Endometrial microvascular endothelial cells (primary cell): Measurements from ENCODE around the gene EID3. TPM values are rescaled to one million over a fixed set of nuclear protein-coding genes. Genes with fewer than 3 reads are reported as not detected.
"Not testable (repeated sequence)": the region's sequence is repeated elsewhere in the genome, so short reads cannot be mapped to it uniquely, and the experiment has no call there.

Experiments
- in situ Hi-C: cut with HindIII; loops from 2 replicates; pipeline ENCODE4 v1.10.0; 2017; ENCODE audit warnings: low sequenced_read_pairs, low pct_unique_long_range_greater_than_20kb; ENCODE audit errors: inconsistent ontology term
- total RNA-seq: library from RNA; depleted of rRNA; stranded (reverse); fragments of >200 nt; gene quantifications from one replicate; pipeline ENCODE4 v1.2.3, GENCODE V29; 2015; ENCODE audit errors: inconsistent ontology term

Gene EID3
- total RNA-seq, 1 donor from 2014 or later, result 1.5 TPM

GRCh38 chr12:104323899-104324298 is 20.4 kb downstream of the EID3 start:
- in situ Hi-C loops, result loop anchor here (25.0 kb wide), 1 partner anchor 112 kb away; the partner anchor contains the start of gene TXNRD1

GRCh38 chr12:104328278-104328677 is 24.7 kb downstream of the EID3 start:
- in situ Hi-C loops, result not testable (repeated sequence)

GRCh38 chr12:104328790-104329189 is 25.3 kb downstream of the EID3 start:
- in situ Hi-C loops, result no loop called here

- in situ Hi-C loops, result no loop called here
Measured at GRCh38 chr12:104329707-104330532, 26.4 kb downstream of the EID3 start.

- in situ Hi-C loops, result no loop called here
Measured at GRCh38 chr12:104331376-104331775, 27.8 kb downstream of the EID3 start.

GRCh38 chr12:104332273-104332672 is 28.7 kb downstream of the EID3 start:
- in situ Hi-C loops, result not testable (repeated sequence)

GRCh38 chr12:104333692-104334255 is 30.2 kb downstream of the EID3 start:
- in situ Hi-C loops, result no loop called here

GRCh38 chr12:104334581-104334980 is 31.0 kb downstream of the EID3 start:
- in situ Hi-C loops, result no loop called here

- in situ Hi-C loops, result no loop called here
Measured at GRCh38 chr12:104336115-104336514, 32.6 kb downstream of the EID3 start.

- in situ Hi-C loops, result no loop called here
Measured at GRCh38 chr12:104337030-104337558, 33.6 kb downstream of the EID3 start.

GRCh38 chr12:104339663-104340062 is 36.1 kb downstream of the EID3 start:
- in situ Hi-C loops, result no loop called here

- in situ Hi-C loops, result no loop called here
Measured at GRCh38 chr12:104340177-104340576, 36.6 kb downstream of the EID3 start.

- in situ Hi-C loops, result no loop called here
Measured at GRCh38 chr12:104340925-104341611, 37.5 kb downstream of the EID3 start.

GRCh38 chr12:104342147-104342546 is 38.6 kb downstream of the EID3 start:
- in situ Hi-C loops, result no loop called here

- in situ Hi-C loops, result no loop called here
Measured at GRCh38 chr12:104342635-104343249, 39.2 kb downstream of the EID3 start.

- in situ Hi-C loops, result loop anchor here (5.0 kb wide), 1 partner anchor 42 kb away; the partner anchor contains the start of gene EID3
Measured at GRCh38 chr12:104344682-104345081, 41.1 kb downstream of the EID3 start.

GRCh38 chr12:104345234-104346066 is 41.9 kb downstream of the EID3 start:
- in situ Hi-C loops, result loop anchor here (5.0 kb wide), 1 partner anchor 43 kb away; the partner anchor contains the start of gene EID3

- in situ Hi-C loops, result loop anchor here (5.0 kb wide), 1 partner anchor 45 kb away; the partner anchor contains the start of gene EID3
Measured at GRCh38 chr12:104347374-104348075, 44.0 kb downstream of the EID3 start.
